Endothelial cell of umbilical vein (primary cell): ENCODE results near the gene IGLON5. TPM values are rescaled to one million over a fixed set of nuclear protein-coding genes. Genes with fewer than 3 reads are reported as not detected.

Experiments
- BruUV-seq: library from RNA; stranded (reverse); fragments of 400-500 nt; replicated peaks from 2 replicates; lab custom pipeline; 2021; lab: Mats Ljungman, UMichigan
- CTCF ChIA-PET: fragments of 300-600, 350-600 bp; sonication (Branson Sonifier 250); formaldehyde crosslinking; loops from one replicate; lab custom pipeline; 2021; ENCODE audit warnings: antibody characterized with exemption, inconsistent platforms; lab: Charles Lee
- POLR2A ChIA-PET: fragments of 300-600, 350-600 bp; sonication (Branson Sonifier 250); formaldehyde crosslinking; loops from one replicate; lab custom pipeline; 2021; ENCODE audit warnings: antibody characterized with exemption, inconsistent platforms; lab: Charles Lee
- DNase-seq: peaks from one replicate; pipeline ENCODE4 v3.0.0-alpha.2; 2011; ENCODE audit warnings: low read depth, low spot score
- FAIRE-seq: peaks from 2 replicates; lab custom pipeline; 2011; peaks lifted over from hg19 to GRCh38; lab: Jason Lieb, UNC
- H2AFZ ChIP-seq: 2 replicates; pipeline ENCODE4 v1.6.0; 2012; ENCODE audit warnings: low read depth, low read length, control low read depth, inconsistent platforms
- H3K27ac ChIP-seq: 2 replicates; pipeline ENCODE4 v1.5.1; 2011; ENCODE audit warnings: low read depth, mild to moderate bottlenecking, control low read depth, low read length, moderate library complexity; ENCODE audit not compliant: insufficient read depth
- H3K27me3 ChIP-seq, 2 experiments: 2 replicates each; pipeline versions ENCODE4 v1.6.0 to v1.6.1; 2011; ENCODE audit warnings: low read length in 2 of 2, mixed read lengths in 1 of 2; ENCODE audit not compliant: control insufficient read depth in 2 of 2, insufficient read depth in 2 of 2
- H3K36me3 ChIP-seq, 2 experiments: 2 replicates in 1 of 2; 3 replicates in 1 of 2; pipeline ENCODE4 v1.5.1; 2011; ENCODE audit warnings: low read length in 2 of 2, mild to moderate bottlenecking in 1 of 2, moderate library complexity in 1 of 2; ENCODE audit not compliant: control insufficient read depth in 2 of 2, insufficient read depth in 2 of 2; ENCODE audit errors: extremely low read depth in 1 of 2
- H3K4me1 ChIP-seq: 3 replicates; pipeline ENCODE4 v1.5.1; 2011; ENCODE audit warnings: mild to moderate bottlenecking, low read length; ENCODE audit not compliant: control insufficient read depth, insufficient read depth; ENCODE audit errors: extremely low read depth
- H3K4me2 ChIP-seq: 2 replicates; pipeline ENCODE4 v1.6.1; 2011; ENCODE audit warnings: low read length, control low read depth, mixed read lengths; ENCODE audit not compliant: insufficient read depth
- H3K4me3 ChIP-seq, 3 experiments: fragments of 200-600 bp in 1 of 3; sonication (generic), shearing (Covaris generic) in 1 of 3; replicated peaks in 1 of 3; 2 replicates each; pipeline ENCODE4 v1.5.1; 2011 to 2016; ENCODE audit warnings: control low read depth in 3 of 3, low read length in 3 of 3, mild to moderate bottlenecking in 2 of 3, inconsistent platforms in 1 of 3, low read depth in 1 of 3, moderate library complexity in 1 of 3; ENCODE audit not compliant: insufficient read depth in 1 of 3
- H3K79me2 ChIP-seq: 2 replicates; pipeline ENCODE4 v1.6.0; 2012; ENCODE audit warnings: low read length, inconsistent platforms; ENCODE audit not compliant: control insufficient read depth, insufficient read depth
- H3K9ac ChIP-seq: replicated peaks from 2 replicates; pipeline ENCODE3; 2011; ENCODE audit warnings: low read length, control low read depth; ENCODE audit not compliant: insufficient read depth; ENCODE audit errors: extremely low read depth
- H3K9me1 ChIP-seq: replicated peaks from 3 replicates; pipeline ENCODE4 v1.6.0; 2011; ENCODE audit warnings: mild to moderate bottlenecking, low read length; ENCODE audit not compliant: control insufficient read depth, insufficient read depth; ENCODE audit errors: extremely low read depth
- H3K9me3 ChIP-seq: replicated peaks from 2 replicates; pipeline ENCODE4 v1.5.1; 2012; ENCODE audit warnings: low read length, inconsistent platforms; ENCODE audit not compliant: control insufficient read depth, insufficient read depth
- H4K20me1 ChIP-seq: replicated peaks from 2 replicates; pipeline ENCODE3; 2011; ENCODE audit warnings: mild to moderate bottlenecking, low read length; ENCODE audit not compliant: control insufficient read depth, insufficient read depth; ENCODE audit errors: extremely low read depth
- CTCF ChIP-seq, 2 donors: IDR thresholded peaks; 1 replicate in 1 of 2; 2 replicates in 1 of 2; pipeline ENCODE4 v1.5.1; 2011; ENCODE audit warnings: low read length in 2 of 2, mild to moderate bottlenecking in 2 of 2, moderate library complexity in 2 of 2, control low read depth in 1 of 2, inconsistent platforms in 1 of 2, low read depth in 1 of 2; ENCODE audit not compliant: insufficient read depth in 1 of 2; ENCODE audit errors: extremely low read depth in 1 of 2
- FOS ChIP-seq: IDR thresholded peaks from 2 replicates; pipeline ENCODE4 v1.6.1; 2011; ENCODE audit warnings: mild to moderate bottlenecking, low read length, moderate library complexity, borderline replicate concordance; ENCODE audit not compliant: insufficient read depth
- GATA2 ChIP-seq: IDR thresholded peaks from 2 replicates; pipeline ENCODE4 v1.7.0; 2011; ENCODE audit warnings: low read depth, mild to moderate bottlenecking, moderate library complexity, mixed read lengths, low read length; ENCODE audit not compliant: insufficient read length, insufficient read depth
- JUN ChIP-seq: IDR thresholded peaks from 2 replicates; pipeline ENCODE4 v1.6.1; 2011; ENCODE audit warnings: borderline replicate concordance, low read depth; ENCODE audit not compliant: insufficient read length, insufficient read depth
- MAX ChIP-seq: IDR thresholded peaks from 2 replicates; pipeline ENCODE4 v1.6.1; 2011; ENCODE audit not compliant: insufficient read depth, insufficient read length
- dilution Hi-C: fragments of 300-500 bp; cut with MboI; formaldehyde crosslinking; loops from one replicate; pipeline ENCODE4 v1.15.0; 2019; ENCODE audit warnings: low sequenced_read_pairs; ENCODE audit not compliant: extremely low pct_ligation_motif_present
- intact Hi-C: fragments of 100-400 bp; cut with micrococcal nuclease; formaldehyde crosslinking; loops from one replicate; pipeline ENCODE4 v1.10.0; 2022
- polyA plus RNA-seq, 4 experiments: library from polyadenylated mRNA; depleted of rRNA in 3 of 4; stranded (reverse) in 3 of 4; unstranded in 1 of 4; fragments of >200 nt; gene quantifications; 2 replicates each; pipeline versions ENCODE4 v1.2.1 to v1.2.3, GENCODE V29; 2011 to 2012; ENCODE audit warnings: missing spikeins in 1 of 4
- total RNA-seq: library from RNA; stranded (reverse); gene quantifications from 2 replicates; pipeline ENCODE4 v1.2.3, GENCODE V29; 2021

IGLON5 gene
- total and polyA plus RNA-seq, 2 donors (not counting 3 experiments of a cell fraction or from before 2014, with no cell fraction given), result not detected

DNA sequence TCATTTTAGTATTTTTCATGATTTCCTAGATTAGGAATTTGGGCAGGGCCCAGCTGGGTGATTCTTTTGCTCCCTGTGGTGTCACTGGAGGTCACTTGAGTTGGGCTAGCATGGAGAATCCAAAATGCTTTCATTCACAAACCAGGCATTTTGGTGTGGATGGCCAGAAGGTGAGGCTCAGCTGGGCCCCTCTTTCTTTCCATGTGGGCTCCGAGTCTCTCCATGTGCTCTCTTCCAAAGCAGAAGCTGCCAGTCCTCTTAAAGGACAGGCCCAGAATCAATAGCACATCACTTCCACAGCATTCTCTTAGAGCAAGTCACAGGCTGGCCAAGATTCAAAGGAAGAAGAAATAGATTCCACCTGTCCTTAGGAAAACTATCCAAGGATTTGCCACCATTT, 21.8 kb upstream of the IGLON5 start:
- CTCF ChIA-PET, result no interaction called here
- FAIRE-seq, result no peak
- Histone ChIP-seq H2AFZ (no peak overlapping the region), H3K9me3 (no peaks in the 10 kb centered on the region), H3K79me2 (no peaks in the 10 kb centered on the region), H3K9ac (no peak overlapping the region), H3K4me2 (no peak overlapping the region), H3K4me1 (no peaks in the 10 kb centered on the region), H3K36me3 (no peaks in the 10 kb centered on the region), H3K27me3 (no peaks in the 10 kb centered on the region), H3K4me3 (no peak overlapping the region), H3K9me1 (no peaks in the 10 kb centered on the region), H4K20me1 (no peaks in the 10 kb centered on the region), H3K27ac (no peak overlapping the region)
- no TSS peak for BruUV-seq
- intact Hi-C loops (no loop called here), dilution Hi-C loops (no loop called here)
- POLR2A ChIA-PET, result no interaction called here
- no peak for DNase-seq
- TF ChIP-seq MAX, result no peak

- dilution Hi-C loops (no loop called here), intact Hi-C loops (no loop called here)
- no peak overlapping the region for H3K27ac ChIP-seq
- no peaks in the 10 kb centered on the region for H3K9me1 ChIP-seq
- H3K79me2 ChIP-seq, result no peaks in the 10 kb centered on the region
- no TSS peak for BruUV-seq
- no peaks in the 10 kb centered on the region for H3K27me3 ChIP-seq
- FAIRE-seq (no peak), DNase-seq (no peak)
- H3K4me1 ChIP-seq, result no peaks in the 10 kb centered on the region
- H3K9me3 ChIP-seq, result no peaks in the 10 kb centered on the region
- H3K36me3 ChIP-seq, result no peaks in the 10 kb centered on the region
- no peak overlapping the region for H3K4me2 ChIP-seq
- POLR2A ChIA-PET, result no interaction called here
- CTCF ChIA-PET, result no interaction called here
- no peak overlapping the region for H3K9ac ChIP-seq
- no peak overlapping the region for H2AFZ ChIP-seq
- H4K20me1 ChIP-seq, result no peaks in the 10 kb centered on the region
- TF ChIP-seq GATA2 (no peak), MAX (no peak), FOS (no peak), JUN (no peak), CTCF (IDR thresholded peaks at IDR 0.05; ENCODE audit: extremely low read depth in 1 of 2, insufficient read depth in 1 of 2, low read depth in 1 of 2, low read length in 2 of 2) (no peak)
- no peak overlapping the region for H3K4me3 ChIP-seq
Observed at GRCh38 chr19:51292971-51293370, 18.5 kb upstream of the IGLON5 start.
